K562 (cell line): ENCODE measurements around the gene SULT1C3. TPM values are rescaled to one million over a fixed set of nuclear protein-coding genes. Genes with fewer than 3 reads are reported as not detected.

Experiments
- ATAC-seq: fragments of 200-7000 bp; cut with Tn5 transposase; 3 replicates; pipeline ENCODE4 v1.9.1; 2020; ENCODE audit warnings: moderate library complexity
- BruUV-seq: library from RNA; stranded (reverse); fragments of 400-500 nt; replicated peaks from 2 replicates; lab custom pipeline; 2021; lab: Mats Ljungman, UMichigan
- CTCF ChIA-PET: fragments of 300-600 bp; formaldehyde crosslinking; extraction: SDS; loops from one replicate; lab custom pipeline; 2021; ENCODE audit warnings: low intra/inter-chr PET ratio; lab: Yijun Ruan, JAX
- POLR2A ChIA-PET: fragments of 300-600, 350-650 bp; sonication (Branson Sonifier 250); formaldehyde crosslinking; extraction: SDS; loops from one replicate; lab custom pipeline; 2021; ENCODE audit warnings: antibody characterized with exemption, inconsistent platforms; lab: Yijun Ruan, JAX
- DNase-seq, 4 experiments: peaks; one replicate each; pipeline versions ENCODE4 v3.0.0 to v3.0.0-alpha.2; 2011 to 2018; ENCODE audit warnings: low spot score in 3 of 4, mixed read lengths in 3 of 4; ENCODE audit errors: extremely low read depth in 1 of 4
- FAIRE-seq: peaks from 2 replicates; lab custom pipeline; 2011; peaks lifted over from hg19 to GRCh38; lab: Jason Lieb, UNC
- H2AFZ ChIP-seq: 2 replicates; pipeline ENCODE4 v1.6.0; 2011; ENCODE audit warnings: low read depth, low read length, control low read depth, inconsistent platforms
- H3K27ac ChIP-seq: fragments of 200-600 bp; 3 replicates; pipeline ENCODE4 v1.8.0; 2011; ENCODE audit warnings: low read depth, mild to moderate bottlenecking, control low read depth, inconsistent platforms, low read length, moderate library complexity, mixed read lengths; ENCODE audit errors: extremely low read depth
- H3K27me3 ChIP-seq, 2 experiments: fragments of 300-600 bp in 1 of 2; 2 replicates in 1 of 2; 3 replicates in 1 of 2; pipeline versions ENCODE4 v1.6.0 to v1.8.0; 2011; ENCODE audit warnings: inconsistent platforms in 2 of 2, low read length in 2 of 2, mild to moderate bottlenecking in 1 of 2, mixed read lengths in 1 of 2, moderate library complexity in 1 of 2; ENCODE audit not compliant: control insufficient read depth in 2 of 2, insufficient read depth in 2 of 2
- H3K36me3 ChIP-seq: fragments of 300-600 bp; 3 replicates; pipeline ENCODE4 v1.8.0; 2011; ENCODE audit warnings: mild to moderate bottlenecking, low read length, inconsistent platforms; ENCODE audit not compliant: control insufficient read depth, insufficient read depth
- H3K4me1 ChIP-seq, 2 experiments: fragments of 200-600 bp in 1 of 2; replicated peaks in 1 of 2; 2 replicates in 1 of 2; 3 replicates in 1 of 2; pipeline versions ENCODE4 v1.5.1 to v1.8.0; 2011; ENCODE audit warnings: inconsistent platforms in 2 of 2, low read length in 2 of 2, mild to moderate bottlenecking in 1 of 2, mixed read lengths in 1 of 2, moderate library complexity in 1 of 2; ENCODE audit not compliant: control insufficient read depth in 2 of 2, insufficient read depth in 2 of 2
- H3K4me2 ChIP-seq: 2 replicates; pipeline ENCODE4 v1.6.1; 2011; ENCODE audit warnings: low read length, control low read depth, inconsistent platforms, mixed read lengths; ENCODE audit not compliant: insufficient read depth
- H3K4me3 ChIP-seq: fragments of 200-600 bp; sonication (generic), shearing (Covaris generic); 2 replicates; pipeline ENCODE4 v1.5.1; 2016; ENCODE audit warnings: control low read depth, inconsistent platforms
- H3K79me2 ChIP-seq: fragments of 200-600 bp; 3 replicates; pipeline ENCODE4 v1.8.0; 2011; ENCODE audit warnings: low read length, inconsistent platforms; ENCODE audit not compliant: control insufficient read depth, insufficient read depth
- H3K9ac ChIP-seq, 2 experiments: 2 replicates each; pipeline versions ENCODE4 v1.6.0 to v1.6.1; 2011; ENCODE audit warnings: low read depth in 2 of 2, low read length in 2 of 2, control low read depth in 1 of 2, inconsistent platforms in 1 of 2, mild to moderate bottlenecking in 1 of 2, mixed read lengths in 1 of 2; ENCODE audit not compliant: insufficient read depth in 1 of 2
- H3K9me1 ChIP-seq: one replicate; pipeline ENCODE4 v1.6.0; 2011; ENCODE audit warnings: inconsistent platforms, mild to moderate bottlenecking, low read length, moderate library complexity; ENCODE audit not compliant: control insufficient read depth, insufficient read depth
- H3K9me3 ChIP-seq: replicated peaks from 2 replicates; pipeline ENCODE4 v1.5.1; 2011; ENCODE audit warnings: low read depth, low read length, inconsistent platforms; ENCODE audit not compliant: control insufficient read depth, insufficient read depth
- H4K20me1 ChIP-seq: replicated peaks from 2 replicates; pipeline ENCODE4 v1.6.1; 2011; ENCODE audit warnings: low read length, inconsistent platforms, mixed read lengths; ENCODE audit not compliant: control insufficient read depth, insufficient read depth
- CEBPB ChIP-seq: fragments of 450-650 bp; IDR thresholded peaks from 2 replicates; pipeline ENCODE4 v1.6.1; 2016; ENCODE audit warnings: missing genetic modification characterization, missing compliant biosample characterization
- CEBPG ChIP-seq, 3 experiments: fragments of 200-800 bp in 1 of 3; sonication (Bioruptor generic) in 1 of 3; sonication (generic) in 1 of 3; formaldehyde crosslinking in 1 of 3; IDR thresholded peaks in 2 of 3; conservative IDR thresholded peaks in 1 of 3; 2 replicates each; pipeline versions ENCODE4 v1.6.1 to v1.8.0; 2016 to 2022; ENCODE audit warnings: missing compliant biosample characterization in 2 of 3, missing genetic modification characterization in 2 of 3, mild to moderate bottlenecking in 1 of 3, missing genetic modification reagents in 1 of 3
- FIP1L1 ChIP-seq: fragments of 200-400 bp; formaldehyde crosslinking; IDR thresholded peaks from 2 replicates; pipeline ENCODE4 v1.6.1; 2018; ENCODE audit warnings: mild to moderate bottlenecking, low read depth, low read length; ENCODE audit not compliant: poor library complexity, severe bottlenecking
- POLR2H ChIP-seq: IDR thresholded peaks from 2 replicates; pipeline ENCODE4 v1.6.1; 2016; ENCODE audit warnings: missing genetic modification characterization, low read depth, mild to moderate bottlenecking, control low read depth, missing compliant biosample characterization, moderate library complexity
- RBM25 ChIP-seq: fragments of 200-400 bp; formaldehyde crosslinking; IDR thresholded peaks from 2 replicates; pipeline ENCODE4 v1.6.1; 2018; ENCODE audit warnings: low read length, low read depth, moderate library complexity; ENCODE audit not compliant: severe bottlenecking
- WGBS: fragments of 100-300 bp; shearing (Covaris generic); methylation state at CpG from one replicate; pipeline ENCODE4 v1.1.6; 2016; ENCODE audit warnings: low coverage, mixed read lengths; ENCODE audit not compliant: insufficient coverage; ENCODE audit errors: missing lambda C conversion rate; 5-methylcytosine and 5-hydroxymethylcytosine counted together
- in situ Hi-C: fragments of 300-500 bp; cut with MboI; formaldehyde crosslinking; loops from 4 replicates; pipeline ENCODE4 v1.15.0; 2018; ENCODE audit warnings: inconsistent platforms, mixed read lengths
- intact Hi-C: fragments of 100-400 bp; cut with micrococcal nuclease; formaldehyde crosslinking; loops from 2 replicates; pipeline ENCODE4 v1.14.2; 2022
- polyA plus RNA-seq, 8 experiments: library from polyadenylated mRNA; depleted of rRNA in 4 of 8; stranded (reverse) in 5 of 8; unstranded in 3 of 8; fragments of >200 nt; fragmentation: Nextera tagmentation in 2 of 8; fragmentation: Illumina TruSeq in 1 of 8; extraction: Ambion mirVana in 2 of 8; extraction: Trizol in 1 of 8; gene quantifications; 2 replicates each; pipeline versions ENCODE4 v1.2.1 to v1.2.3, GENCODE V29; 2011 to 2014; ENCODE audit warnings: inconsistent platforms in 1 of 8, missing spikeins in 1 of 8
- total RNA-seq, 7 experiments: library from RNA; depleted of rRNA in 6 of 7; stranded (reverse); fragments of >200 nt in 6 of 7; fragmentation: Illumina TruSeq in 2 of 7; extraction: Trizol in 2 of 7; gene quantifications; 2 replicates each; pipeline versions ENCODE4 v1.2.1 to v1.2.3, GENCODE V29; 2011 to 2021; ENCODE audit warnings: low replicate concordance in 1 of 7
- TF ChIP-seq, protein P1 (sequence below), 2 experiments: fragments of 450-650 bp; formaldehyde crosslinking in 1 of 2; IDR thresholded peaks; 2 replicates each; pipeline versions ENCODE4 v1.4.0 to v1.6.1; 2014 to 2020; ENCODE audit warnings: mild to moderate bottlenecking in 2 of 2, borderline replicate concordance in 1 of 2, low read depth in 1 of 2

Gene SULT1C3
- total and polyA plus RNA-seq, 9 of the 15 experiments (the other 6 are each of a cell fraction or from before 2014, with no cell fraction given): not detected

DNA sequence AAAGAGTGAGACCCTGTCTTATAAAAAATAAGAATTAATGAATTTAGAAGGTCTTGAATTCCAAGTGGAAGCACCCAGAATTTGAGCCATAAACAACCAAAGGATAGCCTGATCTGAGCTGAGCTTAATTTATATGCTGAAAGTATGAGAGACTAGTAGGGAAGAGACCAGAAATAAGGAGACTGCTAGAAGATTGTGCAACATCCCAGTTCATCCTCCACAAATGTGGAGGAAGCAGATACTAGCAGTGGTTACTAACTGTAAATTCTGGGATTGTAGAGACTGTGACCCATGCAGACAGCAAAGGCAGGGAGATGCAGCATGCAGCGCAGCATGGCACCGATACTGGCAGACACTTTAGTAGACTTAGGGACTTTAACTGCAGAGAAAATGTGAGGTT, 47.4 kb downstream of the SULT1C3 start:
- peak; percentile 61 for TF ChIP-seq CEBPB
- TF ChIP-seq CEBPG (CRISPR knock-in tag; IDR thresholded peaks at IDR 0.05): no peak
- peak in 1 of 2 experiments; percentile 43; a peak in 1 of 4 replicates for TF ChIP-seq CEBPG (tag; conservative IDR thresholded peaks at IDR 0.05 in 1 of 2, IDR thresholded peaks at IDR 0.05 in 1 of 2)
- no peak for TF ChIP-seq RBM25
- no peak for TF ChIP-seq POLR2H (tag)
- DNase-seq (no peak), FAIRE-seq (no peak), ATAC-seq (no peak)
- no TSS peak for BruUV-seq
- Histone ChIP-seq H3K9me3 (no peaks in the 10 kb centered on the region), H3K27me3 (peaks cover 0 to 22% of the 10 kb centered on the region in 2 experiments; a peak in 4 of 5 replicates), H3K4me1 (no peaks in the 10 kb centered on the region), H3K4me3 (no peak overlapping the region), H4K20me1 (no peaks in the 10 kb centered on the region), H3K27ac (no peak overlapping the region), H3K36me3 (no peaks in the 10 kb centered on the region), H3K9ac (no peak overlapping the region), H3K9me1 (no peaks in the 10 kb centered on the region), H3K79me2 (no peaks in the 10 kb centered on the region), H2AFZ (no peak overlapping the region), H3K4me2 (no peak overlapping the region)
- in situ Hi-C loops: no loop called here
- intact Hi-C loops: no loop called here
- POLR2A ChIA-PET: no interaction called here
- WGBS: 0% methylated on average over 2 of the region's 2 CpGs
- CTCF ChIA-PET: no interaction called here

DNA sequence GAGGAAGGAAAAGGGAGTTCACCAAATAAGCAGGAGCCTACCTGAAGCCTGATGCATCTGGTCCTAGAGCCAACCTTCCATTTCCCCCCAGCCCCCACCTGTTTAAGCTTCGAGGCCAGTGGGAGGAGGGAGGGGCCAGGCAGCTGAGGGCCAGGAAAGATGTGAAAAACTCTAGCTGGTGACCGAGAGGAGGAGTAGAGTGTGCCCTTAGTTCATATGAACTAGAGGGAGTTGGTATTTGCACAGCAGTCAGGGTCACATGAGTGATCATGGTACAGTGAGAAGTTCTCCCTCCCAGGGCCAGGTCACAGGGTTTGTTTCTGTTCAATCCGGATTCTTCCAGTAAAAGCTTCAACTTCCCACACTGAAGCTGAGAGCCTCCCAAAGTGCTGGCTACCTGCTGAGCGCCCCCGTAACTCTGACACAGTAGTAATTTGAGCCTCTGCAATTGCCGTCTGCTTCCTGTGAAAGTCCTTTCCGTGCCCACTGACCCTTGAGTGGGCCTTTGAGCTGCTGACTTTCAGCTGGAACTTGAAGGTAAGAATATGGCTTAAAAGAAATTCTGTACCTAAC, 48.9 kb downstream of the SULT1C3 start, which contains the start of gene SULT1C2:
TSS of gene SULT1C2 (plus strand) at position 362 of the 573 bp plus-strand sequence. CDS start 4,773 bp downstream, outside the sequence.
- FAIRE-seq: no peak
- ChIA-PET POLR2A (no interaction called here), CTCF (no interaction called here)
- intact Hi-C loops: no loop called here
- no peak within 1 kb of the TSS for H3K27ac ChIP-seq
- H3K4me1 ChIP-seq: no peaks in the 10 kb centered on the region
- peaks cover 0 to 23% of the 10 kb centered on the region in 2 experiments for H3K27me3 ChIP-seq
- 0% methylated on average over 7 of the region's 7 CpGs for WGBS
- no TSS peak for BruUV-seq
- in situ Hi-C loops: no loop called here
- H3K79me2 ChIP-seq: no peaks in the 10 kb centered on the region
- no peaks in the 10 kb centered on the region for H4K20me1 ChIP-seq
- DNase-seq: no peak
- H3K4me2 ChIP-seq: no peak within 1 kb of the TSS; the same call in 1 of the 2 replicates
- no peaks in the 10 kb centered on the region for H3K36me3 ChIP-seq
- no peak within 1 kb of the TSS for H2AFZ ChIP-seq
- no peak within 1 kb of the TSS for H3K4me3 ChIP-seq
- peak; percentile 33; the same call in 1 of the 3 replicates for ATAC-seq
- TF ChIP-seq FIP1L1: no peak
- TF ChIP-seq, protein P1, sequence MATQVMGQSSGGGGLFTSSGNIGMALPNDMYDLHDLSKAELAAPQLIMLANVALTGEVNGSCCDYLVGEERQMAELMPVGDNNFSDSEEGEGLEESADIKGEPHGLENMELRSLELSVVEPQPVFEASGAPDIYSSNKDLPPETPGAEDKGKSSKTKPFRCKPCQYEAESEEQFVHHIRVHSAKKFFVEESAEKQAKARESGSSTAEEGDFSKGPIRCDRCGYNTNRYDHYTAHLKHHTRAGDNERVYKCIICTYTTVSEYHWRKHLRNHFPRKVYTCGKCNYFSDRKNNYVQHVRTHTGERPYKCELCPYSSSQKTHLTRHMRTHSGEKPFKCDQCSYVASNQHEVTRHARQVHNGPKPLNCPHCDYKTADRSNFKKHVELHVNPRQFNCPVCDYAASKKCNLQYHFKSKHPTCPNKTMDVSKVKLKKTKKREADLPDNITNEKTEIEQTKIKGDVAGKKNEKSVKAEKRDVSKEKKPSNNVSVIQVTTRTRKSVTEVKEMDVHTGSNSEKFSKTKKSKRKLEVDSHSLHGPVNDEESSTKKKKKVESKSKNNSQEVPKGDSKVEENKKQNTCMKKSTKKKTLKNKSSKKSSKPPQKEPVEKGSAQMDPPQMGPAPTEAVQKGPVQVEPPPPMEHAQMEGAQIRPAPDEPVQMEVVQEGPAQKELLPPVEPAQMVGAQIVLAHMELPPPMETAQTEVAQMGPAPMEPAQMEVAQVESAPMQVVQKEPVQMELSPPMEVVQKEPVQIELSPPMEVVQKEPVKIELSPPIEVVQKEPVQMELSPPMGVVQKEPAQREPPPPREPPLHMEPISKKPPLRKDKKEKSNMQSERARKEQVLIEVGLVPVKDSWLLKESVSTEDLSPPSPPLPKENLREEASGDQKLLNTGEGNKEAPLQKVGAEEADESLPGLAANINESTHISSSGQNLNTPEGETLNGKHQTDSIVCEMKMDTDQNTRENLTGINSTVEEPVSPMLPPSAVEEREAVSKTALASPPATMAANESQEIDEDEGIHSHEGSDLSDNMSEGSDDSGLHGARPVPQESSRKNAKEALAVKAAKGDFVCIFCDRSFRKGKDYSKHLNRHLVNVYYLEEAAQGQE (IDR thresholded peaks at IDR 0.05; ENCODE audit: borderline replicate concordance): peak; percentile 32; the same call in 1 of the 2 replicates
- TF ChIP-seq, protein P1 (CRISPR knock-in tag; IDR thresholded peaks at IDR 0.05; ENCODE audit: low read depth): no peak
- H3K9me3 ChIP-seq: no peaks in the 10 kb centered on the region
- H3K9me1 ChIP-seq: no peaks in the 10 kb centered on the region
- no peak within 1 kb of the TSS for H3K9ac ChIP-seq
